GM18951 (cell line): Measurements from ENCODE around the gene SPSB4.
"Not testable (repeated sequence)": the region's sequence is repeated elsewhere in the genome, so short reads cannot be mapped to it uniquely, and the experiment has no call there.

Experiments used
- POLR2A ChIP-seq: IDR thresholded peaks from 4 replicates; pipeline ENCODE4 v1.6.1; 2011; ENCODE audit warnings: mild to moderate bottlenecking; ENCODE audit not compliant: insufficient read length, insufficient read depth; ENCODE audit errors: extremely low read depth
- in situ Hi-C: fragments of 300-500 bp; cut with MboI; formaldehyde crosslinking; loops from one replicate; pipeline ENCODE4 v1.12.0; 2022; ENCODE audit warnings: low sequenced_read_pairs, mixed read lengths, inconsistent platforms; ENCODE audit not compliant: unreplicated experiment

Gene SPSB4

DNA sequence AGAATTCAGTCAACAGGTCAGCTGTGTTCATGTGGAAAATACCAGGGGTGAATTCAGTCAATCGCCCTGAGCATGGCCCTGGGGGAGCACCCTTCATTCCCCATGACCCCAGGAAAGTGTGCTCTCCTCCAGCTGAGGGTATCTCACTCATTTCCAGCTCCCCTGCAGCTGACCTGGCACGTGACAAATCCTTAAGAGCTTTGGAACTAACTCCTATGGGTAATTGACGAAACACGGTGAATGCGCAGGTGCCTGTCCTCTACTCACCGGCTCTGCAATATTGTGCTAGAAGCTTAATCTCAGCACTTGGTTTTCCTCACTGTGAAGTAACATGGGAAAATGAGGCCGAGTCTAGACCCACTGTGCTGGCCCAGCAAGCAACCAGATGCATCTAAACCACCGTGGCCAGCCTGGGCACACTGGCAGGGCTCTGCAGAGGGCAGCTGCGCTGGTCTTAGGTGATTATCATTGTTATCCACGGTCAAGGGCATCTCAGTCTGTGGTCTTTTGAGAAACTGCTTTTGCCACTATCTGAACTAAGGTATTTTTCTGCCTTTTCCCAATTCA, 63.1 kb downstream of the SPSB4 start:
- no peak for TF ChIP-seq POLR2A
- in situ Hi-C loops: no loop called here

DNA sequence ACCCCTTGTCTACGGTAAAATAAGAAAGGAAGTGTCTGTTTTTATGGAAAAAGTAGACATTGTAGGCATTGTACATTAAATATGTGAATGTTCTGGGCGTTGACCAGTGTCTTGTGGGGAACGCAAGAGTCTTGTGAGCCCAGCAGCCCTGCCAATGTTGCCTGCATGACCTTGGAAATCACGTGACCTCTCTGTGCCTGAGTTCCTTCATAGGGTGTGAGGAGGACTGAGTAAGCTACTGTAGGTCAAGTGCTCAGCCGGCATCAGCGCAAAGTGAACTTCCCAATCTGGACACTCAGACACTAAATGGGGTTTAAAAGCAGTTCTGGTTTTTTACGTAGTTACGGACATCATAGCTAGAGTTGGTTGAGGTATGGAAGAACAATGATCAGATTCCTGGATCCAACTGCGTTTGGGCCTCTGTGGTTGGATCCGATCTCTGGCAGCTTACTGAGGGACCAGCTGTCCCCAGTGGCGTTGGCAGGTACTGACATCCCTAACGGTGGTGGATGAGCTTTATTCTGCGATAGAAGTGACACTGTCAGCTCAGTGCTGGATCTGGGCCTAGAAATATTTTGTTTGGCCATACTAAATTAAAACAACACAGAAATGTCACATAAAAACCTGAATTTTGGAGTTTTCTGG, 63.8 kb downstream of the SPSB4 start:
- no peak for TF ChIP-seq POLR2A
- in situ Hi-C loops: no loop called here

DNA sequence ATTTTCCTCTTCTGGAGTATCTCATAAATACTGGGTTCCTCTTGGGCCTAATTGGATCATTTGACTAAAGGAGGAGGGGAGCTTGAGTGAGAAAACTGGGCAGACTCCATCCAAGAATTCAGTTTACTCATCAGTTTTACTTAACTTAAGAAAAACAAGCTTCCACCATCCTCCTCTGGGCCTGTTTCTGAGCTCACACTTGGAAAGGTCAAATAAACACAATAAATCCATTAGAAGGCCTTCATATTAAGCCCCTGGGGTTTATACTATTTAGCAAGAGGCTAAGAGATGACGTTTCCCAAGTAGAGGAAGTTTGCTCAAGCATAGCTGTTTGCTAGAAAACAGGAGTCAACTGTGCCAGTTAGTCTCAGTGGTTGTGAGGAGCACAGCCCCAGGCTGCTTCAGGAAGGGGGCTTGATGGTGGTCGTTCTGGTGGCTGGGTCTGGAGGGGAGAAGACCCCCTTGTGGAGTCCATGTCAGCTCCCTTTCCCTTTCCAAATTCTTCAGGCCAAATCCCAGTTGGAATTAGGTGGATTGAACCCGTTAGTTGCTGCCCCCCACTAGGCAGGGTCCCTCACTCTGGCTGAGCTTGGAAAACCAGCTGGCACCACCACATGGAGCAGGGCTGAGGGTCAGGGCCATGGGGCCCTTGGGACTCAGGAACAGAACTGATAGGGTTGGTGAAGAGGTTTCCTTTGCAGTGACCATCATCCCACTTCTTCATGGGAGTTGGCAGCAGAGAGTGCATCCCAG, 64.8 kb downstream of the SPSB4 start:
- no peak for TF ChIP-seq POLR2A
- in situ Hi-C loops: no loop called here

GRCh38 chr3:141116721-141117120, 65.6 kb downstream of the SPSB4 start:
- no peak for TF ChIP-seq POLR2A
- in situ Hi-C loops: no loop called here

- in situ Hi-C loops: not testable (repeated sequence)
These were observed 66.8 kb downstream of the SPSB4 start for GRCh38 chr3:141117982-141118381.

DNA sequence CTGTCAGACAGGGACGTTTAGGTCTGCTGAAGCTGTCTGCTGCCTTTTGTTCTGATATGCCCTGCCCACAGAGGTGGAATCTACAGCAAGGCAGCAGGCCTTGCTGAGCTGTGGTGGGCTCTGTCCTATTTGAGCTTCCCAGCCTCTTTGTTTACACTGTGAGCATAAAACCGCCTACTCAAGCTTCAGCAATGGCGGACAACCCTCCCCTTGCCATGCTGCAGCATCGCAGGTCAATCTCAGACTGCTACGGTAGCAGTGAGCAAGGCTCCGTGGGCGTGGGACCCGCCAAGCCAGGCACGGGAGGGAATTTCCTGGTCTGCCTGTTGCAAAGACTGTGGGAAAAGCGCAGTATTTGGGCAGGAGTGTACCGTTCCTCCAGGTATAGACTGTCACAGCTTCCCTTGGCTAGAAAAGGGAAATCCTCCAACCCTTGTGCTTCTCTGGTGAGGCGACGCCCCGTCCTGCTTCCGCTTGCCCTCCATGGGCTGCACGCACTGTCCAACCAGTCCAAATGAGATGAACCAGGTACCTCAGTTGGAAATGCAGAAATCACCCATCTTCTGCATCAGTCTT, 71.4 kb downstream of the SPSB4 start:
- TF ChIP-seq POLR2A: no peak
- in situ Hi-C loops: no loop called here

GRCh38 chr3:141123677-141124410, 72.7 kb downstream of the SPSB4 start:
- in situ Hi-C loops: no loop called here
- TF ChIP-seq POLR2A: no peak

- in situ Hi-C loops: no loop called here
- no peak for TF ChIP-seq POLR2A
These were observed 73.6 kb downstream of the SPSB4 start for GRCh38 chr3:141124715-141125114.

DNA sequence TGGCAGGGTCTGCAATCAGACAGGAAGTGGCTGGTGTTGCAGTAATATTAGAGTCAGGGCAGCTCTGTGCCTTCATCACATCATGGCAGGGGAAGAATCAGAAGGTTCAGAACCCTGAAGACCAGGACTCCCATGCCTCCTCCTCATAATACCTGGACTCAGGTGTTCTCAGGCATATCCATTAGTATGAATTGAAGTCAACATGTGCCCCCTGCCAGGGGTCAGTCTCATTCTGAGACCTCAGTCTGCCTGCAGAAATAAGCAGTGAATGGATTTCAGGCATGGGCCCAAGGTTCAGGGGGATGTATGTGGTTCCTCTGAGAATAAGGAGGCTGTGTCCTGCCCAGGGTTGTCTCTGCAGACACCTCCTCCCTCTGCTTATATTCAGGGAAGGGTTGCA, 74.2 kb downstream of the SPSB4 start:
- TF ChIP-seq POLR2A: no peak

GRCh38 chr3:141126661-141127343, 75.7 kb downstream of the SPSB4 start:
- no peak for TF ChIP-seq POLR2A

More for the DNA sequence above, 74.2 kb downstream of the SPSB4 start:
- in situ Hi-C loops: no loop called here

GRCh38 chr3:141127344-141128125, 76.4 kb downstream of the SPSB4 start:
- in situ Hi-C loops: no loop called here
- no peak for TF ChIP-seq POLR2A

More at GRCh38 chr3:141126661-141127343, 75.7 kb downstream of the SPSB4 start:
- in situ Hi-C loops: no loop called here
